ENCODE measurements around the gene ARID5B. TPM values are rescaled to one million over a fixed set of nuclear protein-coding genes. Genes with fewer than 3 reads are reported as not detected.

ARID5B gene
- total and polyA plus RNA-seq, 7 donors = 8.5 to 166 (median 75.9) TPM

DNA sequence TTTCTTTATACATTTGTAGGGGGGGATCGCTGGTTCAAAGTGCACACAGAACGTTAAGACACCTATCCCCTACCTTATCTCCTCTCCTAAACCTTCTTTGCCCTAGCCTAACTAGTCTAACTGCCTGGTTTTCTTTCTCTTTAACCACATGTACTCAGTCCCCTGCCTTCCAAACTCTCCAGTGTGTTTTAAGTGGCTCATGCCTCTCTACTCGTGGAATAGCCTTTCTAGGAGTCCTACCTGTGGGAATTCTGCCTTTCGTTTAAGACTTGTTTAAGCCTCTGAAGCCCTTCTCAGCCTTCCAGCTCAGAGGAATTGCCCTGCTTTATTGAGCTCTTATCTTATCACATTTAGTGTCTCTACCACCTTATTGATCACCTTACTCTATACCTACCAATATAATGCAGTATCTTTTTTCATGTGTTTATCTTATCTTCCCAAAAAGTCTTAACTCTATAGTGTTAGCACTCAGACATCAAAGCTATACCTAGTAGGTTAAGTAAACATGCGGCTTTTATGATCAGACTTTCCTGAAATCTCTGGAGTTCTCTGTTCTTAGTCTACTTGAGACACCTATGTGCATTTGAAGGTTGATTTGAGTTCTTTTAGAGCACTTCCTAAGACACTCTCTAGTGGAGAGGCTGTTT, 50.7 kb downstream of the ARID5B start:
- no peak overlapping the region for H3K27ac ChIP-seq
- ATAC-seq (no peak), DNase-seq (no peak)
- no peak overlapping the region for H3K4me3 ChIP-seq
- TF ChIP-seq, protein P1, sequence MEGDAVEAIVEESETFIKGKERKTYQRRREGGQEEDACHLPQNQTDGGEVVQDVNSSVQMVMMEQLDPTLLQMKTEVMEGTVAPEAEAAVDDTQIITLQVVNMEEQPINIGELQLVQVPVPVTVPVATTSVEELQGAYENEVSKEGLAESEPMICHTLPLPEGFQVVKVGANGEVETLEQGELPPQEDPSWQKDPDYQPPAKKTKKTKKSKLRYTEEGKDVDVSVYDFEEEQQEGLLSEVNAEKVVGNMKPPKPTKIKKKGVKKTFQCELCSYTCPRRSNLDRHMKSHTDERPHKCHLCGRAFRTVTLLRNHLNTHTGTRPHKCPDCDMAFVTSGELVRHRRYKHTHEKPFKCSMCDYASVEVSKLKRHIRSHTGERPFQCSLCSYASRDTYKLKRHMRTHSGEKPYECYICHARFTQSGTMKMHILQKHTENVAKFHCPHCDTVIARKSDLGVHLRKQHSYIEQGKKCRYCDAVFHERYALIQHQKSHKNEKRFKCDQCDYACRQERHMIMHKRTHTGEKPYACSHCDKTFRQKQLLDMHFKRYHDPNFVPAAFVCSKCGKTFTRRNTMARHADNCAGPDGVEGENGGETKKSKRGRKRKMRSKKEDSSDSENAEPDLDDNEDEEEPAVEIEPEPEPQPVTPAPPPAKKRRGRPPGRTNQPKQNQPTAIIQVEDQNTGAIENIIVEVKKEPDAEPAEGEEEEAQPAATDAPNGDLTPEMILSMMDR (IDR thresholded peaks at IDR 0.05) = no peak
- no peaks in the 10 kb centered on the region for H3K9me3 ChIP-seq
- H3K36me3 ChIP-seq (ENCODE audit: insufficient read depth in 1 of 2, low read depth in 1 of 2) = no peaks in the 10 kb centered on the region
- no peaks in the 10 kb centered on the region for H3K4me1 ChIP-seq
- 87 to 96% (median 90%) methylated on average over 5 of the region's 5 CpGs for WGBS, 3 donors
- intact Hi-C loops (cut with DNase I) = no loop called here
- no peaks in the 10 kb centered on the region for H3K27me3 ChIP-seq (ENCODE audit: insufficient read depth in 3 of 3, low read length in 2 of 3)

DNA sequence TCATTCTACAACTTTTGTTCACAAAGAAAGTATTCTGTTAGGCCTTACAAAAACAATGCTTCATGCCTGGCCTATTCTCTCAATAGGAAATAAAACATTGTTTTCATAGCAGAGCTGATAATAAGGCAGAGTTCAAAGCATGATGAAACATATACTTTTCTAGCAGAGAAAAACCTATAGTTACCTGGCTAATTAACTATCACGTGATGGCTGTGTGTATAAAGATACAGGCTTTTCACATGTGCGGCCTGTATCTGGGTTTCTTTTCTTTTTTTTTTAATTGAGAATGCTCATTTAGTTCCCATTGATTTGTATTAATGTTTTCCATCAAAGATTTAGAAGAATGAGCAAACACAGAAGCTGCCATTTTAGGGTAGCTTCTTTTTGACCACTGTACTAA, 51.7 kb downstream of the ARID5B start:
- no peaks in the 10 kb centered on the region for H3K27me3 ChIP-seq (ENCODE audit: insufficient read depth in 3 of 3, low read length in 2 of 3)
- 91 to 100% (median 95%) methylated on average over 2 of the region's 2 CpGs for WGBS, 3 donors
- no peaks in the 10 kb centered on the region for H3K9me3 ChIP-seq
- DNase-seq (no peak), ATAC-seq (no peak)
- no peak overlapping the region for H3K4me3 ChIP-seq
- no peaks in the 10 kb centered on the region for H3K4me1 ChIP-seq
- TF ChIP-seq, protein P1 (IDR thresholded peaks at IDR 0.05) = no peak
- intact Hi-C loops (cut with DNase I) = no loop called here
- H3K36me3 ChIP-seq (ENCODE audit: insufficient read depth in 1 of 2, low read depth in 1 of 2) = no peaks in the 10 kb centered on the region
- H3K27ac ChIP-seq = no peak overlapping the region

DNA sequence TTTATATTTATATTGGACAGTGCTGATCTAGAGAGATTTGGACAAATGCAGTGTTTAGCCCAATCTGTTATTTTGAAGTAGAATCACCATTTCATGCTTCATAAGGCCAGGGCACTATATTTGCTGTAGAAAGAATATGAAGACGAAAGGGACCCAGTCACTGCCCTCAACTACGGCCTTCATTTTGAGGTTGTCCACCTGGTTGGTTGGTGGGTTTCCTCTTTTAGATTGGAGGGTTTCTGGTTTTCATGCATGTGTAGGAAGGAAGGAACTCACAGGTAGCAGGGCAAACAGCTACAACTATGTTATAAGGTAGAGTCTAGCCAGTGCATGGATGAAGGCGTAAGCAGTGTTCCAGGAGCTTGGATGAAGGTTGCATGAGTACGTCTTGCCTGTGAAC, 56.3 kb downstream of the ARID5B start:
- TF ChIP-seq, protein P1 (IDR thresholded peaks at IDR 0.05) = no peak
- WGBS, 3 donors = 98 to 99% (median 98%) methylated on average over 4 of the region's 4 CpGs
- intact Hi-C loops (cut with DNase I) = no loop called here
- no peaks in the 10 kb centered on the region for H3K9me3 ChIP-seq
- H3K4me3 ChIP-seq = no peak overlapping the region
- DNase-seq (no peak), ATAC-seq (no peak)
- no peak overlapping the region for H3K27ac ChIP-seq
- H3K27me3 ChIP-seq (ENCODE audit: insufficient read depth in 3 of 3, low read length in 2 of 3) = no peaks in the 10 kb centered on the region
- no peaks in the 10 kb centered on the region for H3K36me3 ChIP-seq (ENCODE audit: insufficient read depth in 1 of 2, low read depth in 1 of 2)
- peaks cover 9% of the 10 kb centered on the region for H3K4me1 ChIP-seq

DNA sequence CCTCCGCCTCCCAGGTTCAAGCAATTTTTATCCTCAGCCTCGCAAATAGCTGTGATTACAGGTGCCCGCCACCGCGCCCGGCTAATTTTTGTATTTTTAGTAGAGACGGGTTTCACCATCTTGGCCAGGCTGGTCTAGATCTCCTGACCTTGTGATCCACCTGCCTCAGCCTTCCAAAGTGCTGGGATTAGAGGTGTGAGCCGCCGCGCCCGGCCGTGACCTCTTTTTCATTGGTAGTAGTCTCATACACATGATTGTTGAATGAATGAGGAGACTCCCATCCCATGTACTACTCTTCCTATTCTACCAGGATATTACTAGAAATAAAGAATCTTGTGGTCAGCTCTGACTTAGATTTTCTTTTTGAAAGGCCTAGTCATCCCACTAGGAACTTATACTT, 56.8 kb downstream of the ARID5B start:
- H3K4me1 ChIP-seq = peaks cover 14% of the 10 kb centered on the region
- DNase-seq (no peak), ATAC-seq (no peak)
- TF ChIP-seq, protein P1 (IDR thresholded peaks at IDR 0.05) = no peak
- no peaks in the 10 kb centered on the region for H3K9me3 ChIP-seq
- H3K27me3 ChIP-seq (ENCODE audit: insufficient read depth in 3 of 3, low read length in 2 of 3) = no peaks in the 10 kb centered on the region
- no peak overlapping the region for H3K27ac ChIP-seq
- intact Hi-C loops (cut with DNase I) = no loop called here
- WGBS, 3 donors = 98% methylated on average over 12 of the region's 12 CpGs
- no peak overlapping the region for H3K4me3 ChIP-seq
- no peaks in the 10 kb centered on the region for H3K36me3 ChIP-seq (ENCODE audit: insufficient read depth in 1 of 2, low read depth in 1 of 2)

DNA sequence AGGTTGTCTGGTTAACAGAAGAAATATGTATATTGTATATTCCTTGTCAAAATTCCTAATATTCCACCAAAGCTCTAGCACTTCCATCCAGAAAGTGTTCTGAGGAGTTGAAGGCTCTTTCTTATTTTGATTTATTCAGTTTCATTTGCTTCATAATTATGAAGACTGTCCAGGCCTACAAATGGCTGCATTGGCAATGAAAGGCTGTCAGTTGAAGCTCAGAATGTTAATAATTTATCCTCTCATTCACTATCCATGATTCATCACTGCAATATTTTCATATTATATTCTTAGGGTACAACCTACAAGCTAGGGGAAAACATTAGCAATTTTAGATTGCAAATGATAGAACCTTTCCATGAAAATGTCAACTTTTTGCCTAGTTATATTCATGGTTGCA, 57.3 kb downstream of the ARID5B start:
- Histone ChIP-seq H3K4me3 (no peak overlapping the region), H3K9me3 (no peaks in the 10 kb centered on the region), H3K27ac (no peak overlapping the region), H3K4me1 (peaks cover 19% of the 10 kb centered on the region), H3K27me3 (ENCODE audit: insufficient read depth in 3 of 3, low read length in 2 of 3) (no peaks in the 10 kb centered on the region), H3K36me3 (ENCODE audit: insufficient read depth in 1 of 2, low read depth in 1 of 2) (no peaks in the 10 kb centered on the region)
- intact Hi-C loops (cut with DNase I) = no loop called here
- TF ChIP-seq, protein P1 (IDR thresholded peaks at IDR 0.05) = no peak
- DNase-seq = no peak
- ATAC-seq = no peak

Data from psoas muscle (tissue), 8 donors.